SU-DHL-6 (cell line): ENCODE measurements around the gene CHST14.

Source experiments
- H2AFZ ChIP-seq: fragments of 200-600 bp; sonication (generic); 2 replicates; pipeline ENCODE4 v1.6.1; 2014; ENCODE audit warnings: low read depth, mild to moderate bottlenecking, moderate library complexity, mixed read lengths, antibody characterized with exemption, low read length; ENCODE audit not compliant: severe bottlenecking
- H3F3A ChIP-seq: fragments of 200-600 bp; shearing (Covaris generic); 2 replicates; pipeline ENCODE4 v1.6.0; 2016; ENCODE audit warnings: antibody characterized with exemption, mild to moderate bottlenecking; ENCODE audit not compliant: insufficient read depth
- H3K27ac ChIP-seq: fragments of 200-600 bp; sonication (generic); 2 replicates; pipeline ENCODE4 v1.5.1; 2016; ENCODE audit warnings: low read depth, mild to moderate bottlenecking, low read length, moderate library complexity, mixed read lengths
- H3K27me3 ChIP-seq: fragments of 200-600 bp; sonication (generic), shearing (Covaris generic); 2 replicates; pipeline ENCODE4 v1.6.0; 2014; ENCODE audit warnings: mild to moderate bottlenecking, low read length
- H3K36me3 ChIP-seq: fragments of 200-600 bp; sonication (generic); 2 replicates; pipeline ENCODE4 v1.6.1; 2014; ENCODE audit warnings: mild to moderate bottlenecking, low read length, mixed read lengths
- H3K4me2 ChIP-seq: fragments of 300-600, 200-600 bp; shearing (Covaris generic), sonication (generic); 2 replicates; pipeline ENCODE4 v1.6.0; 2014; ENCODE audit warnings: low read length, low read depth, mild to moderate bottlenecking; ENCODE audit not compliant: poor library complexity, severe bottlenecking
- H3K4me3 ChIP-seq: fragments of 200-600 bp; sonication (generic); 2 replicates; pipeline ENCODE4 v1.5.1; 2014; ENCODE audit warnings: antibody characterized with exemption, low read length, mild to moderate bottlenecking, mixed read lengths; ENCODE audit not compliant: insufficient read depth, poor library complexity, severe bottlenecking
- H3K79me2 ChIP-seq: fragments of 200-600 bp; sonication (generic); 2 replicates; pipeline ENCODE4 v1.6.1; 2014; ENCODE audit warnings: mild to moderate bottlenecking, low read length, moderate library complexity; ENCODE audit not compliant: insufficient read depth
- H3K9ac ChIP-seq: fragments of 200-600 bp; sonication (generic); 2 replicates; pipeline ENCODE4 v1.7.0; 2014; ENCODE audit warnings: mild to moderate bottlenecking, low read length
- H3K9me2 ChIP-seq: fragments of 200-600 bp; sonication (generic); replicated peaks from 2 replicates; pipeline ENCODE4 v1.6.1; 2014; ENCODE audit warnings: low read length; ENCODE audit not compliant: insufficient read depth
- H3K9me3 ChIP-seq: fragments of 200-600 bp; sonication (generic); 2 replicates; pipeline ENCODE4 v1.6.1; 2014; ENCODE audit warnings: low read length, mixed read lengths; ENCODE audit not compliant: insufficient read depth
- H4K20me1 ChIP-seq: fragments of 200-600 bp; sonication (generic); 2 replicates; pipeline ENCODE4 v1.6.1; 2014; ENCODE audit warnings: low read depth, mild to moderate bottlenecking, antibody characterized with exemption, low read length, moderate library complexity, mixed read lengths
- CTCF ChIP-seq: fragments of 200-600 bp; sonication (generic); IDR thresholded peaks from one replicate; pipeline ENCODE4 v1.5.1; 2017; ENCODE audit warnings: antibody characterized with exemption, mild to moderate bottlenecking, low read length, moderate library complexity; ENCODE audit not compliant: insufficient read depth, poor library complexity, severe bottlenecking
- EZH2phosphoT487 ChIP-seq: fragments of 200-600 bp; sonication (generic), shearing (Covaris generic); conservative IDR thresholded peaks from 2 replicates; pipeline ENCODE4 v1.6.1; 2018; ENCODE audit warnings: mild to moderate bottlenecking, antibody characterized with exemption, low read length, moderate library complexity, mixed read lengths

CHST14 gene

GRCh38 chr15:40458495-40459371 is 12.1 kb upstream of the CHST14 start:
- H3K79me2 ChIP-seq, result peaks cover 45% of the 10 kb centered on the region
- no peak overlapping the region for H3K4me3 ChIP-seq
- H3F3A ChIP-seq, result no peaks in the 10 kb centered on the region
- H3K9ac ChIP-seq, result no peak overlapping the region
- H3K9me2 ChIP-seq, result no peaks in the 10 kb centered on the region
- no peaks in the 10 kb centered on the region for H3K9me3 ChIP-seq
- H3K36me3 ChIP-seq, result no peaks in the 10 kb centered on the region
- no peak for TF ChIP-seq EZH2phosphoT487
- TF ChIP-seq CTCF, result no peak
- no peak overlapping the region for H3K4me2 ChIP-seq
- no peaks in the 10 kb centered on the region for H4K20me1 ChIP-seq
- H3K27ac ChIP-seq, result no peak overlapping the region
- H2AFZ ChIP-seq, result no peak overlapping the region
- H3K27me3 ChIP-seq, result no peaks in the 10 kb centered on the region

GRCh38 chr15:40459391-40460015 is 11.3 kb upstream of the CHST14 start:
- H3K9ac ChIP-seq, result no peak overlapping the region
- no peaks in the 10 kb centered on the region for H3K36me3 ChIP-seq
- no peak overlapping the region for H3K4me3 ChIP-seq
- no peak overlapping the region for H3K4me2 ChIP-seq
- no peaks in the 10 kb centered on the region for H3K9me2 ChIP-seq
- TF ChIP-seq EZH2phosphoT487, result no peak
- TF ChIP-seq CTCF, result no peak
- H4K20me1 ChIP-seq, result no peaks in the 10 kb centered on the region
- peaks cover 38% of the 10 kb centered on the region for H3K79me2 ChIP-seq
- no peaks in the 10 kb centered on the region for H3K27me3 ChIP-seq
- no peak overlapping the region for H3K27ac ChIP-seq
- H2AFZ ChIP-seq, result no peak overlapping the region
- no peaks in the 10 kb centered on the region for H3F3A ChIP-seq
- no peaks in the 10 kb centered on the region for H3K9me3 ChIP-seq

GRCh38 chr15:40460404-40460803 is 10.4 kb upstream of the CHST14 start:
- H3K9ac ChIP-seq, result no peak overlapping the region
- no peaks in the 10 kb centered on the region for H3K36me3 ChIP-seq
- no peak overlapping the region for H3K27ac ChIP-seq
- no peaks in the 10 kb centered on the region for H4K20me1 ChIP-seq
- no peak overlapping the region for H3K4me3 ChIP-seq
- no peaks in the 10 kb centered on the region for H3F3A ChIP-seq
- no peaks in the 10 kb centered on the region for H3K27me3 ChIP-seq
- TF ChIP-seq EZH2phosphoT487 (no peak), CTCF (no peak)
- peaks cover 28% of the 10 kb centered on the region for H3K79me2 ChIP-seq
- no peaks in the 10 kb centered on the region for H3K9me2 ChIP-seq
- no peak overlapping the region for H2AFZ ChIP-seq
- no peak overlapping the region for H3K4me2 ChIP-seq
- H3K9me3 ChIP-seq, result no peaks in the 10 kb centered on the region
